Dermis blood vessel endothelial cell (primary cell): ENCODE measurements around the gene CFH. TPM values are rescaled to one million over a fixed set of nuclear protein-coding genes. Genes with fewer than 3 reads are reported as not detected.
A peak's percentile ranks its signal among the peaks of the same experiment; 100 is the strongest.
"Not testable (repeated sequence)": the region's sequence is repeated elsewhere in the genome, so short reads cannot be mapped to it uniquely, and the experiment has no call there.

Experiments
- DNase-seq: peaks from one replicate; pipeline ENCODE4 v3.0.0; 2010
- total RNA-seq: library from RNA; depleted of rRNA; stranded (reverse); fragments of >200 nt; gene quantifications from 2 replicates; pipeline ENCODE4 v1.2.3, GENCODE V29; 2014

Gene CFH
- total RNA-seq: 56.6 and 74.4 TPM in 2 replicates

DNA sequence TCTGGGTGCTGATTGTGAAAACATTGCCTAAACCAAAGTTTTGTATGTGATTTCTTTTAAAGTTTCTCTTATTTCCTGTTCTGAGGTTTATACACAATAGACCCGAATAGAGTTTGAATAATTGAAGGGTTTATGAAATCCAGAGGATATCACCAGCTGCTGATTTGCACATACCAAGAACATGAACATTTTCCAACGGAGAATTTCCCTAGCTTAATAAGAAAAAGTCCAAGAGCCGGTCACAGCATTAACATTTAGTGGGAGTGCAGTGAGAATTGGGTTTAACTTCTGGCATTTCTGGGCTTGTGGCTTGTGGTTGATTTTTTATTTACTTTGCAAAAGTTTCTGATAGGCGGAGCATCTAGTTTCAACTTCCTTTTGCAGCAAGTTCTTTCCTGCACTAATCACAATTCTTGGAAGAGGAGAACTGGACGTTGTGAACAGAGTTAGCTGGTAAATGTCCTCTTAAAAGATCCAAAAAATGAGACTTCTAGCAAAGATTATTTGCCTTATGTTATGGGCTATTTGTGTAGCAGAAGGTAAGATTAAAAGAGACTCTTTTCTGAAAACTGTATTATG, at the start of gene CFH:
TSS of gene CFH (plus strand) at position 407 of the 579 bp plus-strand sequence. CDS start at position 482, 75 bp downstream.
- DNase-seq: peak; percentile 3

DNA sequence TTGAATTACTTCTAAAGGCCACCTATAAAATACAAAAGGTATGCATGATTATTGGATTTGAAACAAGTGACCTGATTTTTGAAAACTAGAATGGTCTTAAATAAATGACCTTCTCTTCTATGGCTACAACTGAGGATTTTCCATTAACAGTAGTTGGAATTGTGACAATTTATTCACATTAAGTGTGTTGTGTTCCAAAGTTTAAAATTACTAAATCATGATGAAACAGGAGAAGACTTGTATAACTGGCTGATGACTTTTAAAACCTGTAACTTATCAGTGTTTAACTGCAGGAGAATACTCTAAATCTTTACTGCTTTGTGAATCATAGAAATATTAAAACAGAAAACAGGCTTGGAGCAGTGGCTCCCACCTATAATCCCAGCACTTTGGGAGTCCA, 48.2 kb upstream of the CFH start:
- no peak for DNase-seq

- DNase-seq: no peak
Observed at GRCh38 chr1:196607981-196608380, 43.9 kb upstream of the CFH start.

- no peak for DNase-seq
Observed at GRCh38 chr1:196608390-196609369, 43.2 kb upstream of the CFH start, which contains the start of gene KCNT2. KCNT2 (minus strand) TSS chr1:196608440; CDS start chr1:196608309, 131 bp downstream.

GRCh38 chr1:196609370-196609737, 42.5 kb upstream of the CFH start:
- DNase-seq: no peak

DNA sequence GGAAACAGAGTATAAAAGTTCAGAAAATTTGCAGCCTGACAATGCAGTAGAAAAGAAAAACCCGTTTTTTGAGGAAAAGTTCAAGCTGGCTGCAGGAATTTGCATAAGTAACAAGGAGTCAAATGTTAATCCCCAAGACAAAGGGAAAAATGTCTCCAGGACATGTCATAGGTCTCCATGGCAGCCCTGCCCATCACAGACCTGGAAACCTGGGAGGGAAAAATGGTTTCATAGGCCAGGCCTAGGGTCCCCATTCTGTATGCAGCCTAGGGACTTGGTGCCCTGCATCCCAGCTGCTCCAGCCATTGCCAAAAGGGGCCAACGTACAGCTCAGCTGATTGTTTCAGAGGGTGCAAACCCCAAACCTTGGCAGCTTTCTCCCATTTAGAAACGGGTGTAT, 40.0 kb upstream of the CFH start:
- DNase-seq: no peak

DNA sequence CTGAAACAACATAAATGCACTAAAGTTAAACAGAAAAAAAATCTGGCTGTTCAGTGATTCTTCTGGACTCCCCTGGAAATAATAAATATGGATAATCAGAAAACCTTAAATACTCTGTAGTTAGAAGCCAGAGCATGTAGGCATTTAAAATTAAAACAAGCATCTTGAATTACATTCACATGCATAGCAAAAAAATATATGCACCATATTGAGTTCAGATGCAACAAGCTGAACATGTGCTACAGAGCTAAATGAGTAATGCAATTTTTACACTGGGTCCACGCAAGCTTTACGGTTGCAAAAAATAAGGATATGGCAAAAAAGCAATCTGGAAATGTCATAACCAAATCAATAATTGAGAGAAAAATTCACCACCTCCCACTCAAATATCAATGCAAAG, 32.1 kb upstream of the CFH start:
- no peak for DNase-seq

- DNase-seq: no peak
Observed at GRCh38 chr1:196623079-196623478, 28.8 kb upstream of the CFH start.

DNA sequence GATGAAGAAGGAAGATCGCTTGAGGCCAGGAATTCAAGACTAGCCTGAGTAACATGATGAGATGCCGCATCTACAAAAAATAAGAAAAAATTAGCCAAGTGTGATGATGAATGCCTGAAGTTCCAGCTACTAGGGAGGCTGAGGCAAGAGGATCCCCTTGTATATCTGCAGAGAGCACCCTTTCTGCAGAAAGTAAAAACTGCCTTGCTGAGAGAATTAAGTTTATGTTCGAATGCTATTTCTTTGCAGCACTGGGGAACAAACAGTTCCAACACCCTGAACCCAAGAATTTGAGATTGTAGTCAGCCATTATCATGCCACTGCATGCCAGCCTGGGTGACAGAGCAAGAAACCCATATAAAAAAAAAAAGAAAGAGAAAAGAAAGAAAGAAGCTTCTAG, 23.0 kb upstream of the CFH start:
- DNase-seq: no peak

GRCh38 chr1:196637606-196638005, 14.2 kb upstream of the CFH start:
- no peak for DNase-seq

GRCh38 chr1:196638466-196638865, 13.4 kb upstream of the CFH start:
- no peak for DNase-seq

DNA sequence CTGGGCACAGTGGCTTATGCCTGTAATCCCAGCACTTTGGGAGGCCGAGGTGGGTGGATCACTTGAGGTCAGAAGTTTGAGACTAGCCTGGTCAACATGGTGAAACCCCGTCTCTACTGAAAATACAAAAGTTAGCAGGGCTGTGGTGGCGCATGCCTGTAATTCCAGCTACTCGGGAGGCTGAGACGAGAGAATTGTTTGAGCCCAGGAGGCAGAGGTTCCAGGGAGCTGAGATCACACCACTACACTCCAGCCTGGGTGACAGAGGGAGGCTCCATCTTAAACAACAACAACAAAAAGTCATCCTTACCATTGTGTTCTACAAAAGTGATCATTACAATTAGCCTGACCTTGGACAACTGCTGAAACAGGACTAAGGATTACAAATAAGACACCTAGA, 12.6 kb upstream of the CFH start:
- not testable (repeated sequence) for DNase-seq

- DNase-seq: no peak
Observed at GRCh38 chr1:196640976-196641375, 10.9 kb upstream of the CFH start.

GRCh38 chr1:196649990-196650389, 1.9 kb upstream of the CFH start:
- no peak for DNase-seq

- DNase-seq: no peak
Observed at GRCh38 chr1:196650403-196650802, 1.4 kb upstream of the CFH start.

GRCh38 chr1:196651079-196651478, 764 bp upstream of the CFH start:
- DNase-seq: no peak

DNA sequence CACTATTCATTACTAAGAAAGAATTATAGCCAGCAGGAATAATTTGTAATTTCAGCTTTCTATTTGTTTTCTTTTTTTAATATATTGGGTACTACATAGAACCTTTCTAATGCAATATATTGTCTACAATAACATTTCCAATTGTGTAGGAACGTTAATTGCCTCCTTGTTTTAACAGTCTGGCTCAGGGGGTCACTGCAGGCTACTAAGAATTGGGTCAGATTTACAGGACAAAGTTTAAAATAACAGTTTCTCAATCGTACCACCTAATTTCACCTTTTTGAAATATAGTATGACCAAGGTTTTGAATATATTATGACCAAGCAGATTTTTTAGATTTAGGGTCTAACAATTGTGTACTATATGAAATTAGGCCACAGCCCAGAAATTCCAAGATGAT, 2.4 kb downstream of the CFH start:
- DNase-seq: no peak

DNA sequence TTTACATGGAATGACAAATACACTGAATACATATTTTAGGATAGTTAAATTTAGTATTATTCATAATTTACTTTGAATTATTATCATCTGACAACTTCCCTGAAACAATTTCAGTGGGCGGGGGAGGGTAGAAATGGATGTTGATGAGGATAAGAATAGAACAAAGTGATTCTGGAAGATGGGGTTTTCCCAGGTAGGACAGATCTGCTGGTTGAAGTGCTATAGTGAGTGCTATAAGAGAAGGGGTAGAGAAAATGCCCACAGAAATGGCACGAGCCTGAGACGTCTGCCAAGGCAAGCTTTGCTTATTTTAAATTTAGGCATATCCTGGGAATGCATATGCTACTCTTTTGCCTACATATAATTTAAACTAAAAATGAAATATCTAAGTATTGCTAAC, 3.2 kb downstream of the CFH start:
- no peak for DNase-seq

- no peak for DNase-seq
Observed at GRCh38 chr1:196655494-196655893, 3.7 kb downstream of the CFH start.

GRCh38 chr1:196659471-196659870, 7.6 kb downstream of the CFH start:
- no peak for DNase-seq

DNA sequence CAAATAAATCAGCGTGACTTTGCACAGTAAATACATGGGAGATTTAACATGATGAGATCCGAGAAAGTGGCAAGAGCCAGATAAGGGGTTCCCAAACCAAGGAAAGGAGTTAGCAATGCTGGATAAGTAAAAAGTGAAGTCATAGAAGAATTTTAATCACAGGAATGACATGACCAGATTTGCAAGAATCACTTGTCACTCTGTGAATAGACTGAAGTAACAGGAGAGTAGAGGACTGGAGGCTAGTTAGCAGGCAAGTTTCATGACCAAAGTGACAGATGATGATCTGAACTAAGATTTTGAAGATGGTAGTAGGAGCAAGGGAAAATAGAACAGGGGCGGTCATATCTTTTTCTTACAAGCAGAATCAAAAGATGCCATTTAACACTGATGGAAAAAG, 8.4 kb downstream of the CFH start:
- DNase-seq: no peak

- peak; percentile 51 for DNase-seq
Observed at GRCh38 chr1:196660852-196661251, 9.0 kb downstream of the CFH start.

- DNase-seq: no peak
Observed at GRCh38 chr1:196661345-196661744, 9.5 kb downstream of the CFH start.

DNA sequence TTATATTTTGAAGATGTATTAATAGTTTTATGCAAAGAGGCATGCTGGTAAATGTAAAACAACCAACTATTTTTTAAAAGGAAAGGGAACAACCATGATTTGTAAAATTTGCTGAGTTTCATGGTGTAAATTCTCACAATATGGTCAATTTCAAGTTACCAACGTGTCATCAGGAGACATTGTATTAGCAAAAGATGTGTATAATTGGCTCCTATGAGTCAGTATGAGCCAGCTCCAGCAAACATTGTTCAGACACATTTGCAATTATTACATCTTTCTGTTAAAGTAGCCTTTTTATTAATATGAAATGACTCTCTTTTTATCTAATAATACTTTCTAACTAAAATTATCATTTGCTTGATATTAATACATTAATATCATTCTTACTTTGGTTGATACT, 15.3 kb downstream of the CFH start:
- DNase-seq: no peak
